HG03103 (cell line): ENCODE results near the gene EBLN1.
"Not testable (repeated sequence)": the region's sequence is repeated elsewhere in the genome, so short reads cannot be mapped to it uniquely, and the experiment has no call there.

Experiments
- ATAC-seq: cut with Tn5 transposase; IDR thresholded peaks from one replicate; pipeline ENCODE4 v1.9.1; 2021; ENCODE audit warnings: low read depth; ENCODE audit not compliant: unreplicated experiment

EBLN1 gene

DNA sequence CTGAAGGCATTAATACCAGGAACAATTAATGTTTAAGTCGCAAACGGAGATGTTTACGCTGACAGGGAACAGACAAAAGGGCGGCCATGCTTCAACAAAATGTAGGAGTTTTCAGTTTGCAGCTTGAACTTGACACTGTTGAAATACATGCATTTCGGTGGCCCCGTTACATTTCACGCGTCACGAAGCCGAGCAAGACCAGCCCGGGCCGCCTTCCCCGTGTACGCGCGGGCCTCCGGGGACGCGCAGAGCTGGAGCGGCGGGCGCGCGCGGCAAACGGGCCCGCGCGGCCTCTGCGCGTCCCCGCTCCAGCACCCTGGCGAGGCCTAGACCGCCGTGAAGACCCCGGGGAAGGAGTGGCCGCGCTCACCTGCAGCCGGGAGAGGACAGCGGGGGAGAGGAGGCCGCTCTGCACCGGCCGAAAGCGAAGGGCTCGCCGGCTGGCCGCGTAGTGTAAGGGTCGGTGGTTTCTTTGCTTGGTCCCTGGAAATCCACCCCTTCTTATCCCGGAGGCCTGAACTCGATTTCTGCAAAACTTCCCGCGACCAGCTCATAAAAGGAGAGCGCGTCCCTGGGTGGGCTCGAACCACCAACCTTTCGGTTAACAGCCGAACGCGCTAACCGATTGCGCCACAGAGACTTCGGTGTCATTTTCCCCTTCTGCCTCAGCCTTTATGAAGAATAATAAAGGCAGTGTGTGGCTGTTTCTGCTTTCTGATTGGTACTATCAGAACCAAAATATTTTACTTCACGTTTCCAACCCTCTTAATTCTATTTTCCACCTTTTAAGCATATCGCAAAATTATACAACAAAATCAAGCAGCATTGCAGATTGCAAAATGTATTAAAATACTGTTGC, 11.4 kb upstream of the EBLN1 start:
- peak; percentile 74 for ATAC-seq

DNA sequence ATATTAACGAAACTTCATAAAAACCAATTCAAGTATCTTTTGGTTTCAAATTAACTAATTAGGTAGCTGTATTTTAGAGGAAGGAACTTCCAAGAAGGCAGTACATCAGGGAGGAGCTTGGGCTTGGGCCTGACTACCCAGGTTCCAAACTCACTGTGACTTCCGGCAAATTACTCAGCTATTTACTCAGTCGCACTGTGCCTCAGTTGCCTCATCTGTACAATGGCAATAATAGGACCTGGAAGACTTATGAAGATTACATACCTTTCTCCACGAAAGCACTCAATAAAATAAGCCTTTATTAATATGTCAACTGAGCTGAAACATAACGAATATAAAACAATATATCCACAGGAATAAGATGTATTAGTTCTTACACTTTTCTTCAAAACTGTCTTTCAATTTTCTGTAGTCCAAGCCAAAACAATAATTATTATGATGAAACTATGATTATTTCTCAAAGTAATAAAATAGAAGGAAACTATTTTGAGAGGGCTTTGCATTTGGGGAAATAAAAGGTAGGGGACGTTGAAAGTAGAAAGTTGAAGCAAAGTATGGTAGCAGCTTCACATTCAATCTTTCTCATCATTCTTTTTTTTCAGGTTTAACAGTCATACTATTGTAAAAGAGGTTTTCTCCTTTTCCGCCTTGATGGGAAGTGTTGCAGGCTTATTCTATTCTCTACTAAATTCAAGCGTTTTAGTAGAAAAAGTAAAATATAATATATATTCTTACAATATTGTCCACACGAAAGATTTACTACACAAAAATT, 10.5 kb upstream of the EBLN1 start:
- ATAC-seq: no peak

DNA sequence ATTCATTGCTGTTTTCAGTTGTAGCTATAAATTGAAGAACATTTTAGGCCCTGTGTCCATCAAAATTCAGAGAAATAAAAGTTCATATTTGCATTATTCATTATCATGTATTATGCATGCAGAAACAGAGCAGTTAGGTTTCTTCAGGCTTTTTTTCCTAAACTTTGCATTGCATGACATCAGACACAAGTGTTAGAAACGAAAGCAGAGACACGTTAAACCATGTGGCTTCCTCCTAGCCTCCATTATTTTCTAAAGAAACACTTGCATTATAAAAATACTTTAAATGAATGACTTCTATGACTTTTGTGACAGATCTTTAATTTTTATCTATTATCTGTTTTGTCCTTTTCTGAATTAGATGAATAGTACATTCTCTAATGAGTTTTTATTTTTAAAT, 8.8 kb upstream of the EBLN1 start:
- no peak for ATAC-seq

DNA sequence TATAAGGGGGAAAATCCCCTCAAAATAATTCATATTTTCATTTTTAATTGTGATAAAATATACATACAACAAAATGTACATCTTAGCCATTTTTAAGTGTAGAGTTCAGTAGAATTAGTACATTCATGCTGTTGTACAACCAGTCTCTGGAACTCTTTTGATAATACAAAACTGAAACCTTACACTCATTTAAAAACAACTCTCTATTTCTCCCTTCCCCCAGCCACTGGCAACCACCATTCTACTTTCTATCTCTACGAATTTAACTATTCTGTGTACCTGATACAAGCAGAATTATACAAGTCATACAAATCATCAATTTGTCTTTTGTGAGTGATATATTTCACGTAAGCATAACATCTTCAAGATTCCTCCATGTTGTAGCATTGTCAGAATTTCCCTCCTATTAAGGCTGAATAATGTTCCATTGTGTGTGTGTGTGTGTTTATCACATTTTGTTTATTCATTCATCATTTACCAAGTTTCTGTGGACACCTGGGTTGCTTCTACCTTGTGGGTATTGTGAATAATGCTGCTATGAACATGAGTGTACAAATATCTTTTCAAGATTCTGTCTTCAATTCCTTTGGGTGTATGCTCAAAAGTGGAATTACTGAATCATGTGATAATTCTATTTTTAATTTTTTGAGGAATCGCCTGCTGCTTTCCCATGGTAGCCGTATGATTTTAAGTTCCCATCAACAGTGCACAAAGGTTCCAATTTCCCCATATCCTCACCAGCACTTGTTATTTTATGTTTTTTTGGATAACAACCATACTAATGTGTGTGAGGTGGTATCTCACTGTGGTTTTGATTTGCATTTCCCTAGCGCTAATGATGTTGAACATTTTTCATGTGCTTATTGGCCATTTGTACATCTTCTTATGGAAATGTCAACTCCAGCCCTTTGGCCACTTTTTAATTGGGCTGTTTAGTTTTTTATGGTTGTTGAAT, 4.7 kb upstream of the EBLN1 start:
- peak; percentile 54 for ATAC-seq

DNA sequence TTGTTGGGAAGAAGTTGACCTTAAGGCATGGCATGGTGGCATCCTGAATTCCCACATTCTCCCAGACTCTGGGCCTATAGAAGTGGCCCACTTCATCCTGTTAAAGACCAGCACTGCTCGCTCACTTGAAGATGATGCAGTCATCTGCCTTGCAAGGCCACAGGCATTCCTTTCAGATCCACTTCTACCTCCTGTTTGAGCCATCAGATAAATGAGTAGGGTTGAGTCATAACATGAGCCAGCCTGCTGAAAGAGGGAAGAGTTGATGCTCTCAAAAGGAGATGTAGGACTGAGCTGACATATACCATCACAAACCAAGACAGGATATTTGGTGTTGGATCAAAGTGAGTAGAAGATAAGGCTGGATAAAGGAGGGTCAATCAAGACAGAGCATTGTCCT, 1.5 kb upstream of the EBLN1 start:
- no peak for ATAC-seq

DNA sequence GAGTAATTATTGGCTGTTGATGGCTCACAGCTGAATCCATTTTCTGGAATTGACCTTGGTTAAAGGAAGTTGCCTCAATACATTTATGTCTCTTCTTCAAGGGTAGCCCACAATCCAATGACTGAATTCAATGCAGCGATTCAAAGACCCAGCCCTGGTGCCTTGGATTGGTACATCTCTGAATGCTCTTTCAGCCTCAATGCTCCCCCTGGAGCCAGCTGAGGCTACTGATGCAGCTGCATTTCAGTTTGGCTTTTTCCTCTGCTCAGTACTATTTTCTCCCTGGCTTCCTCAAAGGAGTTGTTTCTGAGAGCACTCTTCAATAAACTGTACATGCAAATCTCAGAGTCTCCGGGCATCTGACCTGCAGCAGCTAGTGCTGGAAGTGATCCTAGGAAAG, 633 bp upstream of the EBLN1 start:
- no peak for ATAC-seq

DNA sequence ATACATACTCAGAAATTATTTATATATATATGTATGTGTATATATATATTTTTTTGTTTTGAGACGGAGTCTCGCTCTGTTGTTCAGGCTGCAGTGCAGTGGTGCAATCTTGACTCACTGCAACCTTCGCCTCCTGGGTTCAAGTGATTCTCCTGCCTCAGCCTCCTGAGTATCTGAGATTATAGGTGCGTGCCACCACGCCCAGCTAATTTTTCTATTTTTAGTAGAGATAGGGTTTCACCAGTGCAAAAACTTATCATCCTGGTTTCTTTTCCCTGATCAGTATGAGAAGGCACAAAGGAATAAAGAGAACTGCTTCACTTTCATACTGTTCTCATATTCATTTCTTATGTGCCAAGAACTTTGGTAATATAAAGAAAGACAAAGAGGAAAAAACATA, 731 bp downstream of the EBLN1 start:
- not testable (repeated sequence) for ATAC-seq

DNA sequence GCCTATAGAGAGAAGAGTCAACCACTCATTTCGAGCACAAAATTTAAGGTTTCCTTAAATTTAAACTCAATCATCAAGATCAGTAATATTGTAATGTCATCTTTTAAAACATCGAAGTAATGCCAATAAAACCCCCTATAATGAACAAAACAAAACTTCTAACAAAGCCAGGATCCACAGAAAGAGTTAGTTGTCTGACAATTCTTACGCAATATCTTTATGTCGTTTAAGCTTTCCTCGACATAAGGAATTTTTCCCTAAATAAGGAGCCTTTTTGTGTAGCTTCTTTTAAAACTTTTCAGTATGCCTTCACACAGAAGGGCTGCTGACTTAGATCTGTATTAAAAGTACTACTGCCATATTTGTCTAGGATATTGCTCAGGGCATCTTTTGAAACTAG, 7.5 kb downstream of the EBLN1 start:
- no peak for ATAC-seq

DNA sequence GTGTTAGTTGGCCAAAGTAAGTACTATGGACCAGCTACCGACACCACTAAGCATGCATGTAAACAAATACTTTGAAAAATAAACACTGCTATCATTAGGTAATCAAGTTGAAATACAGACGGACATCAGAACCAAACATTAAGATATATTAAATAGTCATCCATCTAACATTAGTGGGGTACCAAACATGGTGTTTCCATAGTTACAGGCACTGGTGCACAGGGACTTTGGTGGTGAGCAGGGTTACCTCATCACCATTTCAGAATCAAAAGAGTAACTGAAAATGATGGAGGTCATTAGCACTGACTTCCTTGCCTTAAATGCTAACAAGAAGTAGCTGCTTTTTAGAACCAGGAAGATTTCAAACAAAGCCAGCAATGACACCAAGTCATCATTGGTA, 23.9 kb downstream of the EBLN1 start:
- ATAC-seq: no peak

DNA sequence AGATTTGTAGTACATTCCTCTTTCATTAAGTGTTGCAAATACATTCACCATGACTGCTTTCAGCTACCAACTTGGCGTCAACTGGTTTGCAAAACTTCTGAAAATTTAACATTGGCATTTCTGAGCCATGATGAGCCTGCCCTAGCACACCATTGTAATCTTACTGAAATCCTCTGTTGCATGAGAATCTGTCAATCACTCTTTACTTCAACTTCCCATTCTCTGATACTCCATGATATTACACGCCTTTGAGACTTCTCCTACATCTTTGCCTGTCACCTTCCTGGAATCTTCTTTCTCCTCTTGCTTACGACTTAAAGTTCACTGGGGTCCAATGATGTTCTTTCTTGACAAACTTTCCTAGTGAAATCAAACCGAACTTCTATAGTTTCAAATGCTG, 32.2 kb downstream of the EBLN1 start:
- no peak for ATAC-seq

DNA sequence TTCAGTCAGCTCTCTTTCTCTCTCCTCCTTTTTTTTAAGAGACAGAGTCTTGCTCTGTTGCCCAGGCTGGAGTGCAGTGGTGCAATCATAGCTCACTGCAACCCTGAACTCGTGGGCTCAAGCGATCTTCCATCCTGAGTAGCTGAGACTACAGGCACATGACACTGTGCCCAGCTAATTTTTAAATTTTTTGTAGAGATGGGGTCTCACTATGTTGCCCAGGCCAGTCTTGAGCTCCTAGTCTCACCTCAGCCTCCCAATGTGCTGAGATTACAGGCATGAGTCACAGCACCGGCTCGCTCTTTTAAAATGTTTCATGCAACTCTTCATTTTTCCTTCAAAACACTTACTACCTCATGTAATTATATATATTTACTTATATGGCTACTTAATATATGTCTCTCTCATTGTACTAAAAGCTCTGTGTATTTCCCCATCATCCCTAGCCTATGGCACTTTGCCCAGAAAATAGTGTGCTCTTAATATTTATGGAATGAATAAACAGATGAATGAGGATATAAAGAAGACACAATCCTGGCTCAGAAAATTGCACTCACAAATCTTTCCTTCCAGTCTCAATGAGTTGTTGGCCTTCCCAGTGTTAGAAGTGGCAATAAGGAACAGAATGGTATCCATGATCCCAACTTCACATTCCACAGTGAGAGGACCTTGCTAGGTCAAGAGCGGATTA, 33.9 kb downstream of the EBLN1 start:
- ATAC-seq: no peak

DNA sequence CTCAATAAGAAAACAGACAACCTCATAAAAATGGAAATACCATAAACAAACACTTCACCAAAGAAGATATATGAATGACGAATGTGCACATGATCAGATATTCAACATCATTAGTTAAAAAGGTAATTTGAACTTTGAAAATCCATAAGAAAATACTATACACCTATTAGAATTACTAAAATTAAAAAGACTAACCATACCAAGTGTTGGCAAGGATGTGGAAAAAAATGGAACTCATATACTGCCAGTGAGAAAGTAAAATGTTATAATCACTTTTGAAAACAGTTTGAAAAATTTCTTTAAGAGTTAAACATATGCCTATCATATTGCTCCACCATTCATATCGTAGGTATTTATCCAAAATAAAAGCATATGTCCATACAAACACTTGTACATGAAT, 37.1 kb downstream of the EBLN1 start:
- no peak for ATAC-seq

DNA sequence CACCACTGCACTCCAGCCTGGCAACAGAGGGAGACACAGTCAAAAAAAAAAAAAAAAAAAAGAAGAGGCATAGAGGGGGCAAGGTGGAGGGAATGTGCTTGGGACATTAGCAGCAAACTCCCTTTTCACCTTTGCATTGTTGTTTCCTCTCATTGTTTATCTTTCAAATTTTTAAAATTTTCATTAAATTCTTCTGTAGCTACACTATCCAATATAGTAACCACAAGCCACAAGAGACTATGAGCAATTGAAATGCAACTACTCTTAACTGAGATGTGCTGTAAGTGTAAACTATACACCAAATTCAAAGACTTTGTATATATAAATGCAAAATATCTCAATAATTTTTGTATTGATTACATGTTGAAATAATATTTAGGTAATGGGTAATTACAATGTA, 43.4 kb downstream of the EBLN1 start:
- ATAC-seq: no peak

DNA sequence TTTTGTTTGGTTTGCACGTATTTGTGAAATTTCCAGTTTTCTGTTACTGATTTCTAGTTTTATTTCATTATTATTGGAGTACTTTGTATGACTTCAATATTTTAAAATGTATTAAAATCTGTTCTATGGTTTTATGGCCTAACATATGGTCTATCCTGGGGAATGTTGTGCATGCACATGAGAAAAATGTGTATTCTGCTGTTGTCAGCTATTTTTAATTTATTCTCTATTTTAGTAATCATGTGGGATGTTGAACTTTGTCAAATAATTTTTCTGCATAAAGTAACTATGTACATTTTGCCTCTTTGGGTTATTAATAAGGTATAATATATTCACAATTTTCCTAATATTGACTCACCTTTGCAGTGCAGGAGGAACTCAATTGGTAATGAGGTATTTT, 46.7 kb downstream of the EBLN1 start:
- ATAC-seq: no peak

DNA sequence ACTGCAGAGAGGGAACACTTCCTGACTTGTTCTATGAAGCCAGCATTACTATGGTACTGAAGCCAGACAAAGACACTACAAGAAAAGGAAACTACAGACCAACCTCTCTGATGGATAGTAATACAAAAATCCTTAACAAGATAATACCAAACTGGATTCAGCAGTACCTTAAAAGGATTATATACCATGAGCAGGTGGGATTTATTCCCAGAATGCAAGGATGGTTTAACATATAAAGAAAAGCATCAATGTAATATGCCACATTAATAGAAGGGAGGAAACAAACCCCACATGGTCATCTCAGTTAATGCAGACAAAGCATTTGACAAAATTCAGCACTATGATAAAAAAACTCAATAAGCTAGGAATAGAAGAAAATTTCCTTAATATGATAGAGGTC, 47.2 kb downstream of the EBLN1 start:
- ATAC-seq: no peak

DNA sequence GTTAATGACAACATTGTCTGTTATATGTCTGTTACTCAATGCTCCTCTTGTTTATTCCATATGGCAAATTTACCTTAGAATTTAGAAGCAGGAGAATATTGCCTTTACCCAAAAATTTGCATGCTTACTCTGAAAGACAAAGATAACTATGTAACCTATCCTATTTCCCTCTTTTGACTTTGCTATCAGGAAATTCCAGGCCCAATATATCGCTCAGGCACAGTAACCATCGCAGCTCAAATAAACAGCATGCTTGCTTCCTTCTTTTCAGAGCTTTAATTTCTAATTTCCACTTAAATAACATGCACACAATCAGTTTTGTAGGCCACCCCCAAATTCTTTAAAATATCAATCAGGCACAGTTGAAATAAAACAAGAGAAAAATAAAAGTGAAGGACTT, 57.8 kb downstream of the EBLN1 start:
- ATAC-seq: no peak

DNA sequence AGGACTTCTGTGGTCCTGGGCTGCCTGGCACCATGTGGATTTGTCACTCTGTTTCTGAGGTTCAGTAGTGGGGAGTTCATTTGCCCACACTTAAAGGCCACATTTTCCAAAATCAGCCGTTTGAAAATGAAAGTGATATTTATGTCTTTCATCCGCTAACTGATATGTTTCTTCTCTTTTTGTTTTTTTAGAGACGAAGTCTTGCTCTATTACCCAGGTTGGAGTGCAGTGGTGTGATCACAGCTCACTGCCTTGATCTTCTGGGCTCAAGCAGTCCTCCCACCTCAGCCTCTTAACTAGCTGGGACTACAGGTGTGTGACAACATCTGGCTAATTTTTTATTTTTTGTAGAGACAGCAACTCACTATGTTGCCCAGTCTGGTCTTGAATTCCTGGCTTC, 58.6 kb downstream of the EBLN1 start:
- no peak for ATAC-seq
